ENCODE measurements around the gene IFITM2.

Gene IFITM2

DNA sequence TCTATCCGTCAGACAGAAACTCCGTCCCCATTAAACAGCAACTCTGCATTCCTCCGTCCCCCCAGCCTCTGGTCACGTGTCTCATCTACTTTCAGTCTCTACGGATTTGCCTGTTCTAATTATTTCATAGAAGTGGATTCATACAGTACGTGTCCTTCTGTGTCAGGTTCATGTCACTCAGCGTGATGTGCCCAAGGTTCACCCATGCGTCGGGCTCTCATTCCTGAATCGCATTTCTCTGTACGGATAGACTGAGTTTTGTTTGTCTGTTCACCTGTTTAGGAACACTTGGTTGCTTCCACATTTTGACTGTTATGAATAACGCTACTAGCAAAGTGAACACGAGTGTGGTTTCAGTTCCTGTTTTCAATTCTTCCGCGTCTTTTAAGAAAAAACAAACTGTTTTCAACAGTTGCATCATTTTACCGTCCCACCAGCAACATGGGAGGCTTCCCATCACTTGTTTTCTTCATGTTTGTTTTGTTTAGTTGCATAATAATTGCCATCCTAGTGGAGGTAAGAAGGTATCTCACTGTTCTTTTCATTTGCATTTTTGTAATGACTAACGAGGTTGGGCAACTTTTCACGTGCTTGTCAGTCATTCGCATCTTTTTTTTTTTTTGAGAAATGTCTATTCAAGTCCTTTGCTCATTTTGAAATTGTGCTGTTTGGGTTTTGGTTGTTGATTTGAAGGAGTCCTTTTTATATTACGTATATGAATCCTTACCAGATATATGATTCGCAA is 38.3 kb upstream of the IFITM2 start:
- CTCF ChIA-PET: no interaction called here
- POLR2A ChIA-PET: no interaction called here
- no peak for DNase-seq (ENCODE audit: low read depth, low spot score)
- TF ChIP-seq, protein P1, sequence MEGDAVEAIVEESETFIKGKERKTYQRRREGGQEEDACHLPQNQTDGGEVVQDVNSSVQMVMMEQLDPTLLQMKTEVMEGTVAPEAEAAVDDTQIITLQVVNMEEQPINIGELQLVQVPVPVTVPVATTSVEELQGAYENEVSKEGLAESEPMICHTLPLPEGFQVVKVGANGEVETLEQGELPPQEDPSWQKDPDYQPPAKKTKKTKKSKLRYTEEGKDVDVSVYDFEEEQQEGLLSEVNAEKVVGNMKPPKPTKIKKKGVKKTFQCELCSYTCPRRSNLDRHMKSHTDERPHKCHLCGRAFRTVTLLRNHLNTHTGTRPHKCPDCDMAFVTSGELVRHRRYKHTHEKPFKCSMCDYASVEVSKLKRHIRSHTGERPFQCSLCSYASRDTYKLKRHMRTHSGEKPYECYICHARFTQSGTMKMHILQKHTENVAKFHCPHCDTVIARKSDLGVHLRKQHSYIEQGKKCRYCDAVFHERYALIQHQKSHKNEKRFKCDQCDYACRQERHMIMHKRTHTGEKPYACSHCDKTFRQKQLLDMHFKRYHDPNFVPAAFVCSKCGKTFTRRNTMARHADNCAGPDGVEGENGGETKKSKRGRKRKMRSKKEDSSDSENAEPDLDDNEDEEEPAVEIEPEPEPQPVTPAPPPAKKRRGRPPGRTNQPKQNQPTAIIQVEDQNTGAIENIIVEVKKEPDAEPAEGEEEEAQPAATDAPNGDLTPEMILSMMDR (IDR thresholded peaks at IDR 0.05; ENCODE audit: insufficient read depth, low read length, missing control alignments): no peak
- no peak overlapping the region for H3K4me3 ChIP-seq (ENCODE audit: low read depth, low read length)

DNA sequence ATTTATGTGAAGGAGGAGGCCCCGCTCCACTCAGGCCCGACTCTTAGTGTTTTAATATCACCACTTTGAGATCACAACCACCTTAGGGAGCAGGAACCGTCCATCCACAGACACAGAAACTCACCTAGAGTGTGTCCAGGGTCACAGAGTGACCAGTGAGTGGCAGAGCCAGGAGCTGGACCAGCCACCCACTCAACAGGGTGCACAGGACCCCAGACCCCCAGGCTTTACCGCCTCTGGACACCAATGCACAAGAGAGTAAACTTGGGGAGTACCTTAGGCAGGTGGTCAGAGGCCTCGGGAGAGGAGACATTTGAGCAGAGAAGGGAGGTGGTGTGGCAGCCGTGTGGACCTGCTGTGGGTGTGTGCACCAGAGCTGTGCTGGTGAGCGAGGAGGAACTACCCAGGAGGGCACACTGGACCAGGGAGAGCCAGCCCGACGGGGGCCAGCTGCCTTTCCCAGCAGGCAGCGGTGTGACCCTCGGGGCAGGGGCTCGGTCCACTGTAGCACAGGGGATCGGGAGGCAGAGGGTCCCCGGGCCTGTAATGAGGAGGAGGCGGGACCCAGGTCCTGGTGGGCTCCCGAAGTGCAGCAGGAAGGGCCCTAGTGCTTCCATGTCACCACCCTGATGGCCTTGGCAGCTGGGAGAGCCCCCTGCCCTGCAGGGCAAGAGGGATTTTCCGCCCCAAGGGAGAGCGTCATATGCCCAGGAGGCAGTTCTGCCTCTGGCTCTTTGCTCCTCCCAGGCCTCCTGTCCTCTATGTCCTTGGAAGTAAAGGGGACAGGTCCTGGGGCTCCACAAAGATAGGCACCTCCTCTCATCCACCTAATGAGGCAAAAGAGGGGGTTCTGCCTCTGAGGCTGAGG is 36.9 kb upstream of the IFITM2 start:
- no peak overlapping the region for H3K4me3 ChIP-seq (ENCODE audit: low read depth, low read length)
- DNase-seq (ENCODE audit: low read depth, low spot score): no peak
- TF ChIP-seq, protein P1 (IDR thresholded peaks at IDR 0.05; ENCODE audit: insufficient read depth, low read length, missing control alignments): no peak
- POLR2A ChIA-PET: no interaction called here
- CTCF ChIA-PET: interaction anchor here (0.7 to 1.6 kb wide), 3 partner anchors 20 to 179 kb away, joined by 3 to 5 read pairs (median 4); partner anchors contain the start of gene PTDSS2

DNA sequence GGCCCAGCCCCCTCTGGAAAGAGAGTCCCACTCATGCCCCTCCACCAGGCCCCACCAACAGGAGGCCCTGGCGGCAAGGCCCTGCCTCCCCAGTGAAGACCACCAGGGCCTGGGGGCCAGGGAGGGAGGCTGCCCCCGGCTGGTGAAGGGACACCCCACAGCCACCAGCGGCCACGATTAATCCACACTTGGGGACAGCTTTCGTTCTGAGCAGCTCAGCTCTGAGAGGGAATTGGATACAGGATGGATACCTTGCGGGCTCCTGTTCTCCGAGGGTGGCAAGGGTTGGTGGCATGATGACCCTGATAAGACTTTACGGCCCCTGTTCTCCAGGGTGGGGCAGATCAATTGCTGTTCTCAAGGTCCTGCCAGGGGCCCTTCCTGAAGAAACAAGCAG is 36.3 kb upstream of the IFITM2 start:
- no peak for DNase-seq (ENCODE audit: low read depth, low spot score)
- no peak overlapping the region for H3K4me3 ChIP-seq (ENCODE audit: low read depth, low read length)
- CTCF ChIA-PET: interaction anchor here (0.7 to 1.6 kb wide), 3 partner anchors 21 to 179 kb away, joined by 3 to 5 read pairs (median 4); partner anchors contain the start of gene PTDSS2
- TF ChIP-seq, protein P1 (IDR thresholded peaks at IDR 0.05; ENCODE audit: insufficient read depth, low read length, missing control alignments): no peak
- POLR2A ChIA-PET: no interaction called here

DNA sequence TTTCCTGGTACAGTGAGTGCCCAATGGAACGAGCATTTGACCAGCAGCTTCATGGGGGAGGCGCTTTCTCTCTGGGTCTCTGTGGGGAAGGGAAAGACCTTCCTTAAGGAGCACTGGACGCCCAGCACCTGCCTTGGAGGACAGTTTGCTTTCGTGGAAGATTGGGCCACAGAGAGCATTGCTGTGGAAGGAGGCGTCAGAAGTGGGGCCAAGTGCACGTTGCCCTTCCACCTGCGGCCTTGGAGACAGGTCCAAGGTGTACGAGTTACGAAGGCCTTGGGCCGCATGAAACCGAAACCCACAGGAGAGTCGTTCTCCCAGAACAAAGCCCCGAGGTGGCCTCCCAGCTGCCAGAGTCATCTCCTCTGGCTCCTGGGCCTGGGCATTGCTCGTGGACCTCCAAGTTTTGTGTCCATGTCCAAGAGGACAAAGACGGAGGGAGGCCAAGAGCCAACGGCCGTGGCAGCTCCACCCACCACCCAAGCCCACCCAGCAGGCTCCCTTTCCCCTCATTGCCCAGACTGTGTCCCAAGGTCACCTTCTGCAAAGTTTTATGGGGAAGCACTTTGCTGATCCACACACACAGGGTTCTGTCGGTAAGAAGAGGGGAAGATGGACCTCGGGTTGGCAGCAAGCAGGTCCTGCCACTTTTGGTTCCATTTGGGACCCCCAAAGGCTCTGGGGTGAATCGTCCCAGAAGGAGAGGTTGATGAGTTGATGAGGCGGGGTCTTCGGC is 35.3 kb upstream of the IFITM2 start:
- TF ChIP-seq, protein P1 (IDR thresholded peaks at IDR 0.05; ENCODE audit: insufficient read depth, low read length, missing control alignments): no peak
- POLR2A ChIA-PET: no interaction called here
- CTCF ChIA-PET: interaction anchor here (1.2 to 1.6 kb wide), 2 partner anchors 22 to 177 kb away, joined by 4 to 5 read pairs; partner anchors contain the start of gene PTDSS2
- DNase-seq (ENCODE audit: low read depth, low spot score): no peak
- H3K4me3 ChIP-seq (ENCODE audit: low read depth, low read length): no peak overlapping the region

DNA sequence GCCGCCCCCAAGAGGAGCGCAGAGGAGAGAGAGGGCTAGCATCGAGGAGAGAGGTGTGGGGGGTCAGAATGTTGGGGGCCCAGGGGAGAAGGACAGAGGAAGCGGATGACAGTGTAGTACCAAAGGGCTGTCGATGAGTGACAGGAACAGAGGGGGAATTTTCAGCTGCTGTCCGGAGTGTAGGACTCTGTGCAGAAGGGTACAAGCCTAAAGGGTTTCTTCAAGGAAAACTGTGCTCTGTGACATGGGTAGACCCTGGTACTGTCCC is 34.8 kb upstream of the IFITM2 start:
- DNase-seq (ENCODE audit: low read depth, low spot score): no peak
- CTCF ChIA-PET: no interaction called here
- POLR2A ChIA-PET: no interaction called here
- TF ChIP-seq, protein P1 (IDR thresholded peaks at IDR 0.05; ENCODE audit: insufficient read depth, low read length, missing control alignments): no peak
- H3K4me3 ChIP-seq (ENCODE audit: low read depth, low read length): no peak overlapping the region

All from AG04449 (cell line).